GM21825 (cell line): ENCODE data around the gene DENND5B.
"Not testable (repeated sequence)": the region's sequence is repeated elsewhere in the genome, so short reads cannot be mapped to it uniquely, and the experiment has no call there.

Source experiments
- ATAC-seq: cut with Tn5 transposase; IDR thresholded peaks from one replicate; pipeline ENCODE4 v1.9.1; 2021; ENCODE audit warnings: mild to moderate bottlenecking, moderate library complexity; ENCODE audit not compliant: unreplicated experiment

Gene DENND5B

DNA sequence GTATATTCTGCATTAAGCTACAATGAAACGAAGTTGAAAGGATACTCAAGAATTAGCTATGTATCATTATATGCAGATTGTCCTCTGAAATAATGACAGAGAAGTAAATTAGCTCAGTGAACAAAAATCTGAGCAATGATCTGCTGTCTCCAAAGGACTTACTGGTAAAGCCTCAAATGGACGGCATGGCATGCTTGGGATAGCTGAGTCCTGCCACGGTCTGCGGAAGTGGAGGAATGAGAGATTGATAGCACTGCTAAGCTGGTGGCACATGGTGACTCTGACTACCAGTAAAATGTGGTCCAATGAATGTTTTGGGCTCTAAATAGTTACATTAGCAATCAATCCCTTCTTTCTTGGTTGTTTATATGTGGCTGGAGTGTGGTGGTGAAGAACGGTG, 3.7 kb upstream of the DENND5B start:
- ATAC-seq, result no peak

DNA sequence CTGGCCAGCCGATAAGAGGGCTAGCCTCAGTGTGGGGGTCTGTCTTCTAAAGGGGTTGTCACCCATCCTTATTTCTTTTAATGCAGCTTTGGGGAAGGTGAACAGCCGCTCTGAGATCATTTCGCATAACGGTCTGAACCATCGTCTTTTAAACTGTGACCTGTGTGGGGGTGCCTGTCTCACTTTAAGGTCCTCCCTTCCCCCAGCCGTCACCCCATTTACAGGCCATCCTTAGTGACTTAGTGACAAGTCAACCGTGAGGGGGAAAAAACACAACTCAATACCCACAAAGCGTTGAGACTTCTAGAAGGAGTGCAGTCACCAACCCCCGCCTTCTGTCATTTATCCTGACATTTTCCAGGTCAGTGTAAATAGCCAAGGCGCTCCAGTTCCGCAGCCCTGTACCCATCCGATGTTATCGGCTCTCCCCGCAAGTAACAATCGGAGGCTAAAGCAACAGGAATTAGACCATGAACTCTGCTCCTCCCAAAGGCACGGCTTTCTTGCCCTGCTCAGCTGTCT, 505 bp upstream of the DENND5B start:
- peak; percentile 7 for ATAC-seq

DNA sequence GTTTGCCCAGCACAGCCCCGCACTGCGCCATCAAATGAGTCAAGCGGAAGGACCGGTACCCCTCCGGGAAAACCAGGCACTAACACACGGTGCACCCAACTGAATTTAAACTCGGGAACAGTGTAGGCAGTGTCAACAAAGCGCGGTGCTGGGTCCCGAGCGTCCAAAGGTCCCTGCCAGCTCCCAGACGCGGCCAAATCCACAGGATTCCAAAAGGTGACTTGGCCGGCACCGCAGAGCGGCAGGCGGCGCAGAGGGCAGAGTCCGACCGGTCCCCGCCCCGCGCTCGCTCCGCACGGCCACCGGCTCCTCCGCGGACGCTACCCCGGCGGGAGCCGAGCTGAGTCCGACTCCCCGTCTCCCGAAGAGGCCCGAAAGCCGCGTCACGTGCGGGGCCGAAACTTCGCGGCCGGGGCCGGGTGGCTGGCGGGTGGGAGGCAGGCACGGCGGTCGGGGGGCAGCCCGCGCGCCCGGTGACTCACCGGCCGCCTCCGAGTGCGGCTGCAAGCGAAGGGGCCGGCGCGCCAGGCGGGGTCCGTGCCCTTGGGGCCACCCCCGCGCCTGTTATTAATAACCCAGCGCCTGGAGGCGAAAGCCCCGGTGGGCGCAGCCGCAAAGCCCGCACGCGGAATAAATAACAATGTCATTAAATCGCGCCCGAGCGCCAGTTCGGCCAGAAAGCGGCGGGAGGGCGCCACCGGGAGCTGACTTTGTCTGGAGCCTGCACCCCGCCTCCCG, 863 bp downstream of the DENND5B start:
- peak; percentile 36 for ATAC-seq

DNA sequence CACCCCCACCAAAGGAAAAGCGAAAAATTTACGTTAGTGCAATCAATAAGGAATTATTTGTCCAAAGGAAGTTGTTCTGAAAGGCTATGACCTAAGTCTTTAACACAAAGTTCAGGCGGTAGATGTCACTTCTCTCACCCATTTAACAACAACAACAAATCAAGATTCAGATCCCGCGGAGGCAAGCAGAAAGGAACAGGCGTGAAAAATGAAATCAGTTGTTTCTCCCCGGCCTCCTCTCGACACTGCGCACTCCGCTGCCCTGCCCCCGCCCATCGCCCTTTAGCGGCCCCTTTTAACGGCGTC, 1.4 kb downstream of the DENND5B start:
- no peak for ATAC-seq

DNA sequence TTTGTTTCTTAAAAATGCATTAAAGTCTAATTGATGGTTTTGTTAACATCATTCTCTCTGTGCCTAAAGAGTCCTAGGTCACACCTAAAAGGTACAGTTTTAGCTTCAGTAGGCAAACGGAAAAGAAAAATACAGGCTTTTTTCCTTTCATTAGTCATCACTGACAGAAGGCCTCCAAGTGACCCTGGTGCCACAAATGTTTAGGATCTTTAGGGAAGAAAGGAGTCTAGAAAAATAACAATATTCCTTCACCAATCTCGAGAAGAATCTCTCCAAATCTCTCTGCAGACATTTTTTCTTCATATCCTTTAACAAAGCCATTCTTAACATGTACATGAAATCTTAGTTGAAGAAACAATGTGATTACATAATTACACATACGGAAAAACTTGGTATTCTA, 2.0 kb downstream of the DENND5B start:
- ATAC-seq, result no peak

DNA sequence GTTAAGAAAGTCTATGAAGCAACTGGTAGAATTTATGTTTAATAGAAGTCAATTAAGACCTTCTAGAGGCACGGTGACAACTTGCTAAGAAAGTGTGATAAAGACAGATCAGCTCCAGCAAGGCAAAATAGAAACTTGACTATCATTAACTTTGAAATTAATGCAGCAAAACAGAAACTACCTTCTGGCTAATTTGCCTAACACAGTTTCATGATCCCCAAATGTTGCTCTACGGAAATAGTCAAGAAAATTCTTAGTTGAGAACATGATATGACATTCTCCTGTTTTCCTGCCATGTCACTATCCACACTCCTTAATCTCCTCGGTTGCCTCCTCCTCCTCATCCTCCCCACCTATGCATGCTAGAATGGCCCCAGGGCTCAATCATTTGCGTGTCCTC, 4.2 kb downstream of the DENND5B start:
- no peak for ATAC-seq

DNA sequence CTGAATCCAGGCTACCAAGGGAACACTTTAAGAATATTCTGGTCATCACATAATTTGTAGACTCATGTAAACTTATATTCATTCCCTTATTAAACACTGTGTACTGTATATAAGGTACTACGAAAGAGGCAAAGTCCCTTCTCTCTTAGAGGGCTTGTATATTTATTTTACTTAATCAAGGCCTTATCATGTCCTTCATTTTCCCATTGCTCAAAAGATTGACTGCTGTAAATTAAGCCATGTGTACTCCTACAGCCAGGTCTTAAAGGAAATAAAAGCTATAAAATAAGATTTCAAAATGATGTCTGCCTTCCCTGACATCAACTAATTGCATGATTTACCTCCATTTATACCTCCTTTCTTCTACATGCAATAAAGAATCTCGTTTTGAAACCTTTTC, 5.0 kb downstream of the DENND5B start:
- ATAC-seq, result no peak

DNA sequence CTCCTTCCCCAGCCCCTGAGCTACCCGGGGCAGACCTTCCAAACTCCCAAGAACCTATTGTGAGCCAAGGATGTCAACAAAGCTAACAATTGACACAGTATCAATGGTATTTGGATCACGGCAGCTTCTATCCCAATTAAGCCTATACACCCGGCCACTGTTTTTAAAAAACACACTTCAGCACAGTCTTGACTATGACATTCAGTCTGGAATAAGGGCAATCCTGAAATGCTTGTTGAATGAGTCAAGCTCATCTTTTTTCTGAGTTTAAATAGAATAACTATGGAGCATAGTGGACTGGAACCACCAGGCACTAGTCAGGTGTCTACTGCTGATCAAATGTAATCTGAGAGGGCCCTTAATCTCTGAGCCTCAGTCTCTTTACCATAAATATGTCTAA, 5.7 kb downstream of the DENND5B start:
- ATAC-seq, result no peak

DNA sequence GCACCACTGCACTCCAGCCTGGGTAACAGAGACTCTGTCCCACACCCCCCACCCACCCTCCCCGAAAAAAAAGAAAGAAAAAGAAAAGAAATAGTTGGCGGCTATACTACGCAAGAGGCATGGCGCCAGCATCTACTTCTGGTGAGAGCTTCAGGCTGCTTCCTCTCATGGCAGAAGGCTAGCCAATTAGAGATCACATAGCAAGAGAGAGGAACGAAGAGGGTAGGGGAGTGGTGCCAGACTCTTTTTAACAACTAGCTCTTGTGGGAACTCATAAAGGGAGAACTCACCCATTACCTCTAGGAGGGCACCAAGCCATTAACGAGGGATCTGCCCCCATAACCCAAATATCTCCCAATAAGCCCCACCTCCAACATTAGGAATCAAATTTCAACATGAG, 6.2 kb downstream of the DENND5B start:
- no peak for ATAC-seq

DNA sequence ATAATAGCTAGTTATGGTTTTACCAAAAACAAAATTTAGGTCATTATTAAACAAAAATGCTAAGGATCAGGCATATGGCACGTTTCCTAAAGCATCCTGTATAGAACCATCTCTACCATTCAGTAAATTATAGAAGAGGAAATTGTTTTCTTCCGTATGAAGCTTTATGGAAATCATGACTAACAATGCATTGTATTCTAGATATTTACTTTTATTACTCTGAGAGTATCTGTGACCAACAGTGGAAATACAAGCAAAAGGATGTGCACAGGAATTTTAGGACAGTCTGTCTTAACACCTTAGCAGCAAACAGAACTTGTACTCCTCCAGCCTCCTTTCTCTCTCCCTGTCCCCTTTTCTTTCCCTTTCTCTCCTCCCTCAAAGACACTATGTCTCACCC, 7.1 kb downstream of the DENND5B start:
- ATAC-seq, result no peak

DNA sequence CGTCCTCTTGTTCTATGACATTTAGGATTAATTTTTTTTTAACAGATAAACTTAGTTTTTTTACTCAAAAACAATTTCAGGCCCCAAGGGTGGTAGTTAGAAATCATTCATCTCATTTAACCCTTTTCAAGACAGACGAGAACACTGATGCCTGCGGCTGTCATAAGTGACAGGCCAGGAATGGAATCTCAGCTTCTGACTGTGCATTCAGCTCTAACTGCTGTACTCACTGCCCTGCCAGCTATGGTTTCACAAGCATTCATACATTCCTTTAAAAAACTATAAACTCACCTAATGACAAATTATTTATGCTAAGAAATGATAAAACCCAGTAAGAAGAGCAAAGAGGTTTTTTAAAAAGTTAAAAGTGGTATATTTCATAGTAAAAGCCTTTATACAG, 8.8 kb downstream of the DENND5B start:
- no peak for ATAC-seq

DNA sequence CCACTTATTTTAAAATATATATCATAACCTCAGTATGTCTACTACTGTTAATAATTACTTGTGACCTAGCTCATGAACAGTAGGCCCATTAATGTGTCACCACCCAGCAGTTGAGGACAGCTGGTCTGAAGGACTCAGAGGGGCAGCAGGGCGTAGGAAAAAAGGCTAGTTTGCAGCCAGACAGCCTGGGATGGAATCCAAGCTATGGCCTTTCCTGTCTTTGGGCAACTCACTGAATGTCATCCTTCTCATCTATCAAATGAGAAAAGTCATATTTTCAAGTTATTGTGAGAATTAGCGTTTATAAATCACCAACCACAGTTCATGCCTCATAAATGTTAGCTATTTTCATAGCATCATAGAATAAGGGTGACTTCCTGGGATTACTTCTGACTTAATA, 12.3 kb downstream of the DENND5B start:
- no peak for ATAC-seq

DNA sequence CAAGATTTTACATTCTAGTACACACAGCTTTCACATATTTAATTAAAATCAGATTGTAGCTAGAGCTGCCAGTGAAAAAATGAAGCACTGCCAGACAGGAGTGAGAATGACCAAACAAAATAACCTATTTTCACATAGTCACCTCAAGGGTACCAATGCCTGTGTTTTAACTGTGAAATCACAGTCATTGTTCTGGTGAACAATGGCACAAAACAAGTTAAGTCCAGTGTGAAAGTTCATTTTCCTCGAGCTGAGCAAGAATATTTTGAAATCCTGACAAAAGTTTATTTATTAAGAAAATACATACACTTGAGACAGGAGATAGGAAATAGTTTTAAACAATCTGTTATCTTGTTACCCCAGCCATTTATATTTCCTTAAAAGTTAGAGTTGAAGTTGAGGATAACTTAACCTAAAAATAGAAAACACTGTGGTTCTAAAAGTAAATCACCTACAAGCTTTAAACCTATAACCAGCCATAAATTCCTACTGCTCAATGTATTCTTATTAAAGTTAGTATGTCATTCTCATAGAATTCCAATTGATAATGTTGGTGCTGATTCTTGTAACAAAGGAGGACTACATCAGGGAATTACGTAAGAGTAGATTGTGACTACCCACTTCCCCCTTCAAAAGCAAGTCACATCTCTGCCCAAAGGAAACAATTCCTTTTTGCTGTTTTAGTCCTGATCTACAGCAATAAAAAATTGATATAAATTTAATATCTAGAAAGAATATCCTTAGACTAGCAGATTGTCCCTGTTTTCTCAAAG, 15.9 kb downstream of the DENND5B start:
- ATAC-seq, result no peak

DNA sequence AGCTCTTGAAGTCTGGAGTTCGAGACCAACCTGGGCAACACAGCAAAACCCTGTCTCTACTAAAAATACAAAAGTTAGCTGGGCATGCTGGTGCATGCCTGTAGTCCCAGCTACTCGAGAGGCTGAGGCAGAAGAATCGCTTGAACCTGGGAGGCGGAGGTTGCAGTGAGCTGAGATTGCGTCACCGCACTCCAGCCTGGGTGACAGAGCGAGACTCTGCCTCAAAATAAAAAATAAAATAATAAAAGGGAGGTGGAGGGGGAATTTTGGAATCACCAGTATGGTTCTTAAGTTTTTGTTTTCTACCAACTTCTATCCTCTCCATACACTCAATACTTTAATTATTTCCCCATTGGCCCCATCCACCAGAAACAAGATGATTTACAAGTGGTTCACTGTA, 16.6 kb downstream of the DENND5B start:
- not testable (repeated sequence) for ATAC-seq

DNA sequence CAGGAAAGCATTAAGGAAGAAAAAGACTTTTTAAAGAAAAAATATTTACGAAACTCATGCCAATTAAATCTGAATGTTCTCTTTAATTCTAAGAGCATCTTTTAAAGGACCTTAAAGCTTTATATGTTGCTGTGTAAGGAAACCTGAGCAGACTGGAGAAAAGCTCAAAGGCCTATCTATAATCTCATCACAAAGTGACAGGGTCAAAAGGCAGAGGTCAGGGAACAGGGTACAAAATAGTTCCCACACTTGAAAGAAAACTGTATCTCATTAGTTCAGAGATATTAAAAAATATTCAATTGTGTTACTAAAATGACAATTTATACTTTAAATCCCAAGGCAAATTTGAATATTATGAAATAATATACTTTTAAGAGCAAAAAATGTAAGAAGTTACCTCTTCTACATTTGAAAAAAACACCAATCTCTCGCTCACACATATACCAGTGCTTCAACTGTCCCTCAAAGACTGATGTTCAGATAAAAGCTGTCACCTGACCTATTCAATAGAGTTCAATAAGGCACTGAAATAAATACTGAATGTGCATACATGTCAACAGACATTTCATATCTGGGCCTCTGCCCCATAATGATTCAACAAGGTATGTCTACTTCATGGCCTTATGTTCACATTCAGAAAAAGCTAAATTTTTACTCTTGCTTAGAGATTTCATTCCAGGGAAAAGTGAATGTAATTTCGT, 17.9 kb downstream of the DENND5B start:
- no peak for ATAC-seq

DNA sequence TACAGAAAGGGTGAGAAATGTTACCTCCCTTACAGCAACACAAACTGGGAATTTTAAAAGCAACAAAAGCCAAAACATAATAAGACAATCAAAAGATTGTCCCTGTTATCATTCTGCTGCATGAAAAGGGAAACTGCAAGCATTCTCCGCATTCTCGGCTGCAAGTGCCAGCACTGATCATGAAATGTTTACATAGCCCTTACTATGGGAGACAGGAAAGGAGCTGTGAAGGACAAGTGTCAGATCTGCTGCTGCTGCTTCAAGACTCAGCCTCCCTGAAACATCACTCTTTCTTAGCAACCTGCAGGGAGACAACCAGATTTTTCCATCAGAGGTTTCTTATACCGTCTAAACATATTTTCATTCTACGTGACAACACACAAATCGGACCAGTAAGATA, 20.1 kb downstream of the DENND5B start:
- ATAC-seq, result no peak

DNA sequence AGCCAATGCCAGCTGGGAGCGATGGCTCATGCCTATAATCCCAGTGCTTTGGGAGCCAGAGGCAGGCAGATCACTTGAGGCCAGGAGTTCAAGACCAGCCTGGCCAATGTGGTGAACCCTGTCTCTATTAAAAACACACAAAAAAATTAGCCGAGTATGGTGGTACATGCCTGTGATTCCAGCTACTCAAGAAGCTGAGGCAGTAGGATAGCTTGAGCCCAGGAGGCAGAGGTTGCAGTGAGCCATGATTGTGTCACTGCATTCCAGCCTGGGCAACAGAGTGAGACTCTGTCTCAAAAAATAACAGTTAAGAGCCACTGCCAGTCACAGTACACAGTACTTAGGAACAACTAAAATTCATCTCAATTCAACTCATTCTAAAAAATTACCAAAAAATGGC, 21.4 kb downstream of the DENND5B start:
- ATAC-seq, result not testable (repeated sequence)

DNA sequence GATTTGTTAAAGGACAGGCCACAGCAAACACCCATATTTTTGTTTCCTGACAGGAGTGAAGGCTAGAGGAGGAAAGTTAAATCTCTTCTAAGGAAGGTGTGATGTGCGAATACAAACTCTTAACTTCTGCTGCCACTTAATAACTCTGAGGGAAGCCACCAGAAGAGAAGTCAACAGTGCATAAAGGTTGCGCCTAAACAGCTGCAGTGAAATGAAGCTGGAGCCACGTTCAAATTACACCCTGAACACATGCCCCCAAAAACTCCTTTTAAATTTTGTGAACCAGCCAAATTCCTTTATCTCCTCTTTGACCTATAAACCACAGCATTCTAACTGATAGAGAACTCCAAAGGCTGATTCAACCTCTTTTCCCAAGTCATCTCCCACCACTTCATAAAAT, 22.4 kb downstream of the DENND5B start:
- ATAC-seq, result no peak

DNA sequence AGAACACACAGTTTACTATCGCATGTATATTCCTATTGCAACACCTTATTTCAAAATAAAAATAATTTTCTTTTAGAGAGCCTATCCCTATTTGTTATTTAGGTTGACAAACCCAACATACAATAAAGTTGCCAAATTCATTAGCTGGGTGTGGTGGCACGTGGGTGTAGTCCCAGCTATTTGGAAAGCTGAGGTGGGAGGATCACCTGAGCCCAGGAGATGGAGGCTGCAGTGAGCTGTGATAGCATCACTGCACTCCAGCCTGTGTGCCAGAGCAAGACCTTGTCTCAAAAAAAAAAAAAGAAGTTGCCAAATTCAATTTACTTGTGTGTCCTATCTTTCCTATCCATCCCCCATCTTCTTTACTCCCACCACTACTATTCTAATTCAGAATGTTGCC, 23.9 kb downstream of the DENND5B start:
- ATAC-seq, result no peak

DNA sequence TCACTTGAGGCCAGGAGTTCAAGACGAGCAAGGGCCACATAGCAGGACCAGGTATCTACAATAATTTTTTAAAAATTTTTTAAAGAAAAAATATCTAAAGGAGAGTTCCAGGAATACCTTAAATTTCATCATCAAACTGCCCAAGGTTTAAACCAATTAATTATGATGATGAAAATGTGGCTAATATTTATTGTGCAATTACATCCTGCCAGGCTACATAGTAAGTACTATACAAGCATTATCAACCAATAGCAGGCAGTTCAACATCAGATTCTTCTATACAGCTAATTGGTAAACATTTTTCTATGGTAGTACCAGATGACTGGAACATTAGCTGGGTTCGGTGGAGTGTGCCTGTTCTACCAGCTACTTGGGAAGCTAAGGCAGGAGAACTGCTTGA, 24.4 kb downstream of the DENND5B start:
- ATAC-seq, result no peak

DNA sequence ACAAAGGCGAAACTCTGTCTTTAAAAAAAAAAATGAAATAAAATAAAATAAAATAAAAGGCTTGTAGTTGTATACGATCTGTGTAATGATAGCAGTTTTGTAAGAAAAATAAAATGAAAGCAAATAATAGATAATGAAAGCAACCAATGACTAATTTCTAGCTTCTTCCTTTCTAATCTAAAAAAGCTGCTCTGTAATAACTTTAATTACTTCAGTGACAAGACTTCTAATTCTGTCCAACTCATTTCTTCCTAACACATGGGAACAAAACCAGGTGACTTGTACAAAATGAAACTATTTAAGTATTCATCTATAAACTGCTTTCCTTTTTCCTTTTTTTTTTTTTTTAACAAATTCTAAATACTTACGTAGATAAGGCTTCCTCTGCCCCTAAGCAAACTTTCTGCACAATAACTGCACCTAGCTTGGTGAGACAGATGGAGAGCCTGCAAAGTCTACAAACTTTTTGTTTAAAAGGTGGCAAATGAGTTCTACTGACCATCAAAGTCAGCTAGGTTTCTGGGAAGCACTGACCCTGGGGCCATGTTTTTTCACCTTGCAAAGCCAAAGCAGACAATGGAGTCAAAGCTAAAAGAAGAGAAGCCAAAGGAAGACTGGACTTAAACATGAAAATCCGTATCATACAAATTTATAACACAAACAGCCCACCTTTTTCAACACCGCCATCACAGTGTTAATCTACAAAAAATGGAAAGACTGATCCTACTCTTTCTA, 28.2 kb downstream of the DENND5B start:
- no peak for ATAC-seq
